NOMO-1 (cell line): ENCODE measurements around the gene NEO1.

Experiments
- DNase-seq, 2 experiments: peaks; one replicate each; lab custom pipeline; 2025; ENCODE audit not compliant: unreplicated experiment in 2 of 2; lab: John Stamatoyannopoulos, UW

The NEO1 gene

GRCh38 chr15:73028031-73028430 lies 24.2 kb upstream of the NEO1 start:
- DNase-seq, result no peak

DNA sequence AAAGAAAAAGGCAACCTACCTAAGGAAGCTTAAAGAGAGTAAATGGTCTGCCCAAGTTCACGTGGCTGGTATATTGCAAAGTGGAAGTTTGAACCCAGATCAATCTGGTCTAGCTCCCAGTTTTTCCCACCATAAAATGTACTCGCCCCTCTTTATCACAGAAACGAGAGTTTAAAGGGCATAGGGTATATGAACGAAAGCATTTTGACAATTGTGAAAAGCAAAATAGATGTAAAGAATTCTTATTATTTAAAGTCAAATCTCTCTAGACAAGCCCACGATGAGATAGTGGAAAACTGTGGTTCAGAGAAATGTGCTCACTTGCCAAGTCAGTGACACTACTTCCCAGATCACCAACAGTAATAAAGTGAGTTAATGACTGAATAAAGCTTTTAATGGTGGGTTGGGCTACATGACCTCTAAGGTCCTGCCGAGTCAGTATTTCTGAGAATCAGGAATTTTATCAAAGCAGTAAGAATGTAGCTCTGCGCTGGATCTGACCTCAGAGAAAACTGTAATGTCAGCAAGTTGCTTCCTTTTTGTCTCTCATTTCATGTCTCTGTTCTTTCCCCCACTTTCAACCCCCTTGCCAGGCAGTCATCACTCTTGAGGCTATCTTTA lies 23.3 kb upstream of the NEO1 start:
- DNase-seq, result no peak

- no peak for DNase-seq
Observed at GRCh38 chr15:73030122-73030679, 22.1 kb upstream of the NEO1 start.

DNA sequence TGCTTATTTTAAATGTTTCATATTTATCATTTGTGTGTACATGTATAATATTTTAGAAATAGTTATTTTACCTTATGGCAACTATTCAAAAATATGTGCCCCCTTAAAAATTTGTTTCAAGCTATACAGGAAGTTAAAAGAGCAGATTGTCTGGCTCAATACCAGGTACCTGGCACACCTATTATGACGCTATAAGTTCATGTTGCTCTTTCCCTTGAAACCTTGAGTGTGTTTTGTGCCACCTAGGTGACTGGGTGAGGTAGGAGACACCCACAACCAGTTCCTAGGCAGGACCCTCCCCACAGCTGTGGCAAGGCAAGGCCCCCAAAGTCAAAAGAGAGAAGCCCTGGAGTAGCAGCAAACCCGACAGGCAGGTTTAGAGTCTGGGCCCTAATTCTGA lies 20.6 kb upstream of the NEO1 start:
- DNase-seq, result no peak

DNA sequence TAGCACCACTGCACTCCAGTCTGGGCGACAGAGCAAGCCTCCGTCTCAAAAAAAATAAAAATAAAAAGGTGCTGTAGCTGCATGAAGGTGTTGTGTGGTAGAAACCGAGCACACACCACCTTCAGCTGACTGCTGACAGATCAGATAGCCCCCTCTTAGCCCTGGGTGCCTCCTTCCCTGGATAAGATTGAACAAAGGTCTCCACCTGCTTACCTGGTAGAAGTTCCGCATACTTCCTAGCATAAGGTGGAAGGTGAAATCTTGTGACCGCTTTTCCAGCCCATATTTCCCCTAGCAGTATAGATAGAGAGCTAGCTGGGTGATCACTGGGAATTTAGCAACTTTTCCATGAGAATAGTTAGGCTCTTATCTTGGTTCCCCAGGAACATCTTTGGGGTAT lies 18.7 kb upstream of the NEO1 start:
- DNase-seq, result no peak

DNA sequence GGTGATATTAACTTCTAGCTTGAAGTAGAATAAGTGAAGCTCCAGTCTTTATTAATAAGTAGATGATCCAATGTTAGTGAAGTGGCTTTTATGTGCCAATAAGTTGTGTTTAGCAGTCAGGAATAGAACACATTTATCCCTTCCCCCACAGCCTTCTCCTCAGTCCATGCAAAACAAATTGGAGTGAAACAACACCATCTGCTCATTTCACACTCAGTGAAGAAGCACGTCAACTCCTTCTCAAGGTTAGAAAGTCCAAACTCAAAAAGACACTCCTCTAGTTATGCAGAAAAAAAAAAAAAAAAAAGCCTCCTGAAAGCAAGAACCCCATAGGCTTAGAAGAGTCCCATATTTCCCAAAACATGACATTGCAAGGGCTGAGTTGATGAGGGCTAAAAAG lies 18.0 kb upstream of the NEO1 start:
- DNase-seq, result no peak

DNA sequence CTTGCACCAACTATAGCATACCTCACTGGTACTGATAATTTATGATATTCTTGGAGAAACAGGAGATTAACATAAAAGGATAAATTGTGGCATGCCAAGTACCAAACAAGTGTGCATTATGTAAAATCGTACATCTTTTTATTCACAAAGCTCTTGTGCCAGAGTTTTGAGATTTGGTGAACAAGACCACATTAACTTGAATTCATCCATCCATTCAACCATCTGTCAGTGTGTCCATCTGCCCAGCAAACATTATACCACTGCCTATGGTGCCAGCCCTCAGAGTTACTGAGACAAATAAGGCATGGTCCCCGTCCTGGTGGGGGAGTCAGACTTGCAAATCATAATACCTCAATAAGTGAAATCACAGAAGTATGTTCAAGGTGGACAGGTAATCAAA lies 17.0 kb upstream of the NEO1 start:
- no peak for DNase-seq

DNA sequence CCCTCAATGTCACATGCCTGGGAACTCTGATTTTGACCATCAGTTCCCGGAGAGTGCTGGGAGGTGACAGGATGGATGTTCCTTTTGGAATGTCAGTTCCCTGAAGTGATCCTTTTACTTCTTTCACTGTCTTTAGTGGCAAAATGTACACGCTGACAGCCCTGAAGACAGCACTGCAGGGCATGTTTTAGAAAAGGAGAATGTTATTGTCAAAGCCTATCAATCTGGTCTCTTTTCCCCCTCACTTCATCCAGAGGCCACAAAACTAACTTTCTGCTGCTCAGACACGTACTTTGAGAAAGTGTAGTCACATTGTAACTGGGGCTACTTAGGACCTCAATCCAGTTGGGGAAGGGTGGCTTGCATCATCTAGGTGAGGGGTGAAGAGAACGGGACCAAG lies 14.0 kb upstream of the NEO1 start:
- no peak for DNase-seq

GRCh38 chr15:73046073-73046472 lies 6.2 kb upstream of the NEO1 start:
- DNase-seq, result no peak

DNA sequence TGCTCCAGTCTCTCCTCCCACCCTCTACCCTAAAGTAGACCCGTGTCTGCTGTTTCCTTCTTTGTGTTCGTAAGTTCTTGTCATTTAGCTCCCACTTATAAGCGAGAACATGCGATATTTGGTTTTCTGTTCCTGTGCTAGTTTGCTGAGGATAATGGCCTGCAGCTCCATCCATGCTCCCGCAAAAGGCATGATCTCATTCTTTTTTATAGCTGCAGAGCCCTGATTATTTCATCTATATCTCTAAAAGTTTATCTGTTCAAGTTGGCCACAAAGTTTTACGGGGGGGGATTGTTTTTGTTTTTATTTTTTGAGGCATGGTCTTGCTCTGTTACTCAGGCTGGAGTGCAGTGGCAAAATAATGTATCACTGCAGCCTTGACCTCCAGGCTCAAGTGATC lies 4.4 kb upstream of the NEO1 start:
- DNase-seq, result no peak

GRCh38 chr15:73048624-73049295 lies 3.5 kb upstream of the NEO1 start:
- DNase-seq, result no peak

DNA sequence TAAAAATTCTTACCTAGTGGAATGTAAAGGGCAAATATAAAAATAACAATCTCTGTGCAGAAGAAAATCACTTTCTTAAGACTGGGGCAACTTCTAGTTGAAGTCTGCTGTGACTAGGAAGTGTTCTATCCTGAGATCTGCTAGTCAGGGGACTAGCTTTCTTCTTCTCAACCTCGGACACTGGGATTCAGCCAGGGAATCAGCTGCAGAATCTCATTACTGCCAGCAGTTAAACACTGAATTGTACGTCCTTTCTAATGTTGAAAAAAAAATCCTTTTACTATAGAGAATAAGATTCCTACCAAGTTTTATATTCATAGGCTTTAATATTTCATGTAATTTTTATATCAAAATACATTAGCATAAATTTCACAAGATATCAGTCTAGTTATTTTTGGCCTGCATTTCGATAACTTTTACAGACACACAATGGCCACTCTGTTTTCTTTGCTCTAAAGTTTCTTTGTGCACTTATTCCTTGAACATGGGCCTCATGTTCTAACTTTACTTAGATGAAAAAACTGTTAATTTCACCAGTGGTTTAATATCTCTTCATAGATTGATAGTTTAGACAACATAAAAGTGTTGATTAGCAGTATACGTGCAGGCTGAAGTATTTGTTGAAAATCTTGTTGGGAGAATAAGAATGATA lies 2.6 kb upstream of the NEO1 start:
- DNase-seq, result no peak

DNA sequence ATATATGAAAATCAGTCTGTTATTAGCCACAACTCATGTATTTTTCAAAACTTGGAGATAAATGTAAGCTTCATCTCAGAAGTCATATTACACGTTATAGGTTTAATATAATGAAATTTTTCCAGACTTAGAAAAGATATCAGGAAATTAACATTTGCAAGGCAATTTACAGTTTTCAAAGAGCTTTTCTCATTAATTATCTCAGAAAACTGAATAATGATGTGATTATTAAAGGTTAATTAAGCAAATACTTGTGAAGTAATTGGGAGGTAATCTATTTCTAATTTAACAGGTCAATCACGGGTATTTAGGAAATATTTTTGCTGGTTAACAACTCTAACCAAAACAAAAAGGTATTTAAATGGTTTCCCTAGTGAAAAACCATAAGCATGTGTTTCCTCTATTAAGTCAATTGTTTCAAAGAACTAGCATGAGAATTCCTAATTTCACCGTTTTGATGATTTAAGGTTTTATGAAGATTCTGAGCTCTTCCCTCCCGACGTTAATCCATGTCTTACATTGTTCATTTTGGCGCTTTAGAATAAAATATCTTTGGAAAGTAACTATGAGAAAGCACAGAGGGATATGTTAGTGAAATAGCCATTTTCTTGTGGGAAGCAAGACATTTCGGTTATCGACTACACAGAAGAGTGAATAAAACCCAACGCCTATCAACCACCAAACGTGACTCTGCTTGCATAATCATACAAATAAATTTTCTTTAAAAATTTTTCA lies 1.5 kb upstream of the NEO1 start:
- no peak for DNase-seq

- no peak for DNase-seq
Observed at GRCh38 chr15:73051391-73051806, 864 bp upstream of the NEO1 start.

- peak in 1 of 2 experiments; percentile 24 for DNase-seq
Observed at GRCh38 chr15:73052653-73053397, 562 bp downstream of the NEO1 start.

DNA sequence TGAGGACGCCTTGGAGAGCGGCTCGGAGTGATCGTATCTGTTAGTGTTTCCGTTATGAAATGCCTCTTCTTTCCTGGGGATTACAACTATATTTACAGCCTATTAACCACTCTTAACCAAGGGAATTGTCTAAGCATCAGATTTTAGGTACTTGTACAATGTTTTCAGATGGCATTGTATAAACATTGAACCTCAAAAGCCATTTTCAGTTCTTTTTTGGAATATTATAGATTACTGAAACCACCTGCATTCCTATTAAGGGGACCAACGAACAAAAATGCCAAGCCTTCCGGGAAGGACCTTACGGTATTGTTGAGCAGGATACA lies 1.1 kb downstream of the NEO1 start:
- DNase-seq, result no peak

DNA sequence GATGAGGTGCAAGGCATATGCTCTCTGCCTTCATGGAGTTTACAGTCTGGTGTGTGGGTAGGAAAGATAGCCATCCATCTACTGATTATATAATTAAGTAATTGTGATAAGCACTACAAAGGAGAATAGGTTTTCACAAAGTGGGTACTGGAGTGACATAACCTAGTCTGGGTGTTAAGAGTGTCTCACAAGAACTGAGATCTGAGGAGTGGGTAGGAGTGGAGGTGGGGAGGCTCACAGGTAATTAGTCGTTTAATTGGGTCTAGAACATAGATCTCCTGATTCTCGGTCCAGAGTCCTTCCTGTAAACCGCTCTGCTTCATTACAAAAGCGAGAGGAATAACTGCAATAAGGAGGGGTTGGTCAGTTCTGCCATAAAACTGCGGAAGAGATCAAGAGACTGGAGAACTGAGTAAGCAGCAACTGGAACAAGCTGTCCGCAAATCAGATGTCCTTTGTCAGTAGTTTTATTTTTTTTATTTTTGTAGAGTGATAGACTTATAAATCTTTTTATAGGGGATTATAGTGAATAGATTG lies 2.2 kb downstream of the NEO1 start:
- no peak for DNase-seq

DNA sequence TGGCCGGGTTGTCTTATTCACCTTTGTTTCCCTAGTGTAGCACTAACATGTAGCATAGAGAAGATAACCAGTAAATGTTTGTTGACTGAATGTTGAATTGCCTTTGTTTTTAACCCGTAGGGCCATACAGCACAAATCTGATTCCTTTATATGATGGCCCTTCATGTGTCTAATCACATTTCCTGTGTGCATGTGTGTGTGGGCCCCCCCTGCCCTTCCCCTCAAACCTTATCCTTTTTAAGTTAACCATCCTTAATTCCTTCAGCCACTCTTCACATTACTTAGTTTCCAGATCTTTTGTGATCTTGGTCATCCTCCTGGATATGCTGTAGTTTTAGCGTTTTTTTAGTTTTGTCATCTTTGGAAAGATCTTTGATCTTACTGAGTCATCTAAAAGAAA lies 4.2 kb downstream of the NEO1 start:
- no peak for DNase-seq

- no peak for DNase-seq
Observed at GRCh38 chr15:73058437-73058836, 6.2 kb downstream of the NEO1 start.

DNA sequence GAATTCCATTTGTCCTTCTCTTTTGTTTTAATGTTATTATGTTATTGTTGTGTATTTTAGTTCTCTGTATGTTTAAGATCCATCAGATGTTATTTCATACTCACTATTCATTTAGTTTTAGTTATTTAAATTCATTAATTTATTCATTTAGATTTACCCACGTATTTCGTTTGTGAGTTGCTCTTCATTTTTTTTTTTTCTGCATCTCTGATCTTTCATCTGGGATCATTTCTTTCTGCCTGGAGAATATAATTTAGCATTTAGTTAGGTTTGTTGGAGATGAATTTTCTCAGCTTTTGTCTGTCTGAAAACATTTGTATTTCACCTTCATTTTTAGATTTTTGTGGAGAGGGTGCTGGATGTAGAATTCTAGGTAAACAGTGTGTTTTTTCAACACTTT lies 12.9 kb downstream of the NEO1 start:
- DNase-seq, result no peak

- no peak for DNase-seq
Observed at GRCh38 chr15:73069109-73069508, 16.8 kb downstream of the NEO1 start.
